Endodermal cell (in vitro differentiated cells): ENCODE measurements around the gene MEF2D. TPM values are rescaled to one million over a fixed set of nuclear protein-coding genes. Genes with fewer than 3 reads are reported as not detected.

Experiments used
- DNase-seq: peaks from one replicate; pipeline ENCODE4 v3.0.0-alpha.2; 2017
- H3K27ac ChIP-seq: 2 replicates; pipeline ENCODE4 v1.5.1; 2013; ENCODE audit warnings: mild to moderate bottlenecking, low read depth, low read length, moderate library complexity
- H3K27me3 ChIP-seq: 2 replicates; pipeline ENCODE4 v1.6.1; 2013; ENCODE audit warnings: mild to moderate bottlenecking, low read length, moderate library complexity; ENCODE audit not compliant: insufficient read depth, control insufficient read depth, poor library complexity, severe bottlenecking
- H3K36me3 ChIP-seq: 2 replicates; pipeline ENCODE4 v1.7.0; 2013; ENCODE audit warnings: mild to moderate bottlenecking, low read length, moderate library complexity; ENCODE audit not compliant: control insufficient read depth, insufficient read depth
- H3K4me1 ChIP-seq: one replicate; pipeline ENCODE4 v1.7.0; 2013; ENCODE audit warnings: low read length; ENCODE audit not compliant: control insufficient read depth, insufficient read depth
- H3K4me3 ChIP-seq: 2 replicates; pipeline ENCODE4 v1.5.1; 2013; ENCODE audit warnings: mild to moderate bottlenecking, low read length, moderate library complexity
- H3K9ac ChIP-seq: 2 replicates; pipeline ENCODE4 v1.6.1; 2013; ENCODE audit warnings: mild to moderate bottlenecking, low read length, moderate library complexity; ENCODE audit not compliant: poor library complexity, severe bottlenecking; ENCODE audit errors: extremely low read depth
- H3K9me3 ChIP-seq: 2 replicates; pipeline ENCODE4 v1.6.1; 2013; ENCODE audit warnings: mild to moderate bottlenecking, low read length, moderate library complexity; ENCODE audit not compliant: control insufficient read depth
- H3K27ac Mint-ChIP-seq: 2 replicates; pipeline ENCODE4 v1.8.0; 2020; ENCODE audit warnings: mixed read lengths
- H3K27me3 Mint-ChIP-seq: 2 replicates; pipeline ENCODE4 v1.8.0; 2021; ENCODE audit warnings: mild to moderate bottlenecking, mixed read lengths; ENCODE audit not compliant: insufficient read depth
- H3K36me3 Mint-ChIP-seq: 2 replicates; pipeline ENCODE4 v1.8.0; 2020; ENCODE audit warnings: low read depth, mixed read lengths
- H3K4me1 Mint-ChIP-seq: 2 replicates; pipeline ENCODE4 v1.8.0; 2020; ENCODE audit warnings: mixed read lengths
- H3K4me3 Mint-ChIP-seq: 2 replicates; pipeline ENCODE4 v1.8.0; 2020; ENCODE audit warnings: mild to moderate bottlenecking, moderate library complexity, mixed read lengths
- H3K9me3 Mint-ChIP-seq: 2 replicates; pipeline ENCODE4 v1.8.0; 2020; ENCODE audit warnings: mild to moderate bottlenecking, mixed read lengths
- WGBS, 2 experiments: methylation state at CpG; one replicate each; pipeline versions ENCODE4 v1.1.5 to v1.1.7; 2013; ENCODE audit warnings: missing lambda C conversion rate in 2 of 2, mixed read lengths in 1 of 2; ENCODE audit not compliant: insufficient coverage in 1 of 2, insufficient read length in 1 of 2; 5-methylcytosine and 5-hydroxymethylcytosine counted together
- total RNA-seq, 2 donors: library from RNA; stranded (reverse); fragmentation: NEBNext Ultra II Directional in 1 of 2; extraction: Animal tissue kit (Norgen Biotek cat#: 25700) in 1 of 2; gene quantifications; 2 replicates in 1 of 2; 3 replicates in 1 of 2; pipeline ENCODE4 v1.2.1, GENCODE V29; 2021
- TF ChIP-seq, protein P1 (sequence below): fragments of 200-600 bp; sonication (generic); conservative IDR thresholded peaks from 2 replicates; pipeline ENCODE4 v1.5.0; 2021; ENCODE audit warnings: antibody characterized with exemption, mild to moderate bottlenecking

The MEF2D gene
- total RNA-seq, 2 donors from 2014 or later = 10.5 to 12.8 TPM

DNA sequence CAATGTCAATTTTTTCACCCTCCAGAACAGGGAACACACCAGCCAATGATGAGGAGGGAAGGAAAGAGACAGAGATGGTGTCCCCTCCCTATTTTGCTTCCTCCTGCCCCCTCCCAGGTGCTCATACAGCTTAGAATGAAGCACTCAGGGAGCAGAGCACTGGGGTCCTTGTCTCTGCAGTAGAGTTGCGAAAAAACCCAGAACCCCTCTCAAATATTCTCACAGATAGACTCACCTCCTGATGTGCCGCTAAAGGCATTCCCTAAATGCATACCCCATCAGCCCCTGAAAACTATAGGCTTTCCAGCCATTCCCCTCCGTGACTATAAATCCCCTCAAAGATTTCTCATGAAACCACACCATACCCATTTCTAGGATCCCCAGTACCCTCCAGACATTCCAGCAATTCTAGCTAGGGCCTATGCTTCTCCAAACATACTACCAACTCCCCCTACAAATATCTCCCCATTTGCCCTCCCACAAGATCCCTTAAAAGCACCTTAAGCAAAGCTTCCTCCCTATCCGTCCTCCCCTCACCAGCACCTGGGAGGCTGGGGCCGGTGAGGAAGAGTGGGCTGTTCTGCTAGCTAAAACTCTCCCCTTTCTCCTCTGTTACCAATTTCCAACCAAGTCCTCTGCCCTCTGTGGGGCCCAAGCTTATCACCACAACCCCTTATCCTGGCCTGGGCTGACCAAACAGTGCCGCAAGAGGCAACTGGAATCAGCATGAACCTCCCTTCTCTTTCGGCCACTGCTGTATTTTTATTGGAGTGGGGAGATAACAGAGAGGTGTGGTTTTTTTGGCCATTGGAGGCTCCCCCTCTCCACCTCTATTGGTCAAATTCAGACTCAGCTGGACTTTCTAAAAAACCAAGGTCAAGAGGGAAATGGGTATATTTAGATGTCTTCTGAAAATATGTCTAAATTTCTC is 76.9 kb downstream of the MEF2D start:
- peaks cover 18% of the 10 kb centered on the region for H3K4me1 ChIP-seq
- Mint-ChIP-seq H3K27ac (no peak overlapping the region), H3K36me3 (no peaks in the 10 kb centered on the region)

DNA sequence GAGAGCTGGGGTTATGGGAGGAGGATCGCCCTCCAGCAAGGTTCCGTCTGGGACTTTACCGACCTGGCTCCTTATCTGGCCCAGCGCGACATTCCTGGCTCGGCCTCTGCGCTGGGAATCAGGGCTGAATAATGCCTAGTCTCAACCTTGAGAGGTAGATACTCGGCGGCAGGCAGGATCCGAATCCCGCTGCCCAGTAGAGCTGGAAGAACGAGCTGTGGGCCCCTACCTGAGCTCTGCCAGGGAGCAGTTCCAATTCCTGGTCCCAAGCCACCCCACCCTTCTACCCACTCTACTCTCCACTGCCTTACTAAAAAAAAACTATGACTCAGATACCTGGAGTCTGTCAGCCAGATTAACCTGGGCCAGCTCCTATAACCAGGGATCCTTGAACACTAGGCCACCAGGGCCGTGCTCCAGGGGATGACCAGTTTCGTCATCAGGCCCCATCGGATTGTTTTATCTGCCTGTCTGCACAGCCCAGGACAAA is 77.9 kb downstream of the MEF2D start:
- H3K27ac Mint-ChIP-seq = peak overlapping the region; percentile 79
- H3K9me3 Mint-ChIP-seq = no peaks in the 10 kb centered on the region
- Histone ChIP-seq H3K27me3 (peaks cover 90% of the 10 kb centered on the region), H3K4me1 (peaks cover 13% of the 10 kb centered on the region), H3K4me3 (peak overlapping the region; percentile 37), H3K9ac (no peak overlapping the region), H3K27ac (no peak overlapping the region), H3K9me3 (no peaks in the 10 kb centered on the region), H3K36me3 (peaks cover 3% of the 10 kb centered on the region)
- peak overlapping the region; percentile 56 for H3K4me3 Mint-ChIP-seq
- TF ChIP-seq, protein P1, sequence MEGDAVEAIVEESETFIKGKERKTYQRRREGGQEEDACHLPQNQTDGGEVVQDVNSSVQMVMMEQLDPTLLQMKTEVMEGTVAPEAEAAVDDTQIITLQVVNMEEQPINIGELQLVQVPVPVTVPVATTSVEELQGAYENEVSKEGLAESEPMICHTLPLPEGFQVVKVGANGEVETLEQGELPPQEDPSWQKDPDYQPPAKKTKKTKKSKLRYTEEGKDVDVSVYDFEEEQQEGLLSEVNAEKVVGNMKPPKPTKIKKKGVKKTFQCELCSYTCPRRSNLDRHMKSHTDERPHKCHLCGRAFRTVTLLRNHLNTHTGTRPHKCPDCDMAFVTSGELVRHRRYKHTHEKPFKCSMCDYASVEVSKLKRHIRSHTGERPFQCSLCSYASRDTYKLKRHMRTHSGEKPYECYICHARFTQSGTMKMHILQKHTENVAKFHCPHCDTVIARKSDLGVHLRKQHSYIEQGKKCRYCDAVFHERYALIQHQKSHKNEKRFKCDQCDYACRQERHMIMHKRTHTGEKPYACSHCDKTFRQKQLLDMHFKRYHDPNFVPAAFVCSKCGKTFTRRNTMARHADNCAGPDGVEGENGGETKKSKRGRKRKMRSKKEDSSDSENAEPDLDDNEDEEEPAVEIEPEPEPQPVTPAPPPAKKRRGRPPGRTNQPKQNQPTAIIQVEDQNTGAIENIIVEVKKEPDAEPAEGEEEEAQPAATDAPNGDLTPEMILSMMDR = no peak
- 45 to 60% methylated on average over 7 to 15 of the region's 15 CpGs for WGBS, 2 experiments
- H3K4me1 Mint-ChIP-seq = peaks cover 52% of the 10 kb centered on the region
- H3K36me3 Mint-ChIP-seq = no peaks in the 10 kb centered on the region
- H3K27me3 Mint-ChIP-seq = peaks cover 88% of the 10 kb centered on the region
- DNase-seq = no peak

More for the DNA sequence above, 76.9 kb downstream of the MEF2D start:
- Histone ChIP-seq H3K27me3 (peaks cover 92% of the 10 kb centered on the region), H3K36me3 (no peaks in the 10 kb centered on the region), H3K9ac (no peak overlapping the region), H3K9me3 (no peaks in the 10 kb centered on the region), H3K27ac (no peak overlapping the region), H3K4me3 (no peak overlapping the region)
- Mint-ChIP-seq H3K4me3 (no peak overlapping the region), H3K4me1 (peaks cover 60% of the 10 kb centered on the region), H3K9me3 (no peaks in the 10 kb centered on the region), H3K27me3 (peaks cover 89% of the 10 kb centered on the region)
- 73% methylated on average over 5 to 7 of the region's 7 CpGs for WGBS, 2 experiments
- no peak for DNase-seq
- TF ChIP-seq, protein P1 = no peak

DNA sequence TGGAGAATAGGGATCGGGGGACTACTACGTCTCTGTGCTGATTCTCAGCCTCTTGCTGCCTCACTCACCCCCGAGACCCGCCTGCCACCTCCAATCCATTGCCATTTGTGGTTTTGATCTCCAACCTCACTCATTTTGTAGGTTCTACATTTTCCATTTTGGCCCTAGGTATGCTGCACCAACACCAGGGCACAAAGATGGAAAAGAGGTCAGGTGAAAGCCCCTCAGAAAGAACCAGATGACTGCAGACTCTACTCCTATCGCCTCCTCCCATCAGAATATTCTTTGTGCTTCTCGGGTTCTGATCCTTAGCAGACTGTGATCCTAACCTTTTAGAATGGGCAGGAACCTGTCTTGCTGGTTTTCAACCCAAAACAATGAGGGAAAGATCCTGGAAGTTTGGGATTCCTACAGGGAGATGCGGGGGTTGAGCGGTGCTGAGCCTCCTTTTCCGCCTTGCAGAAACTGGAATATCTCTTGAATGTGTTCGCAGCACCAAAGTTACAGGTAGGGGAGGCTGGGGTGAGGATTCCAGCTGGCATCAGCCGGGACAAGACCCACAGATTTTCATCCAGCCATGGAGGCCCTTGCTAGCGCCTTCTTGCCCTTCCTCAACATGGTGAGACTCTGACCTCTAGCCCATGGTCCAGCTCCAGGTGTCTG is 78.5 kb downstream of the MEF2D start:
- H3K27me3 ChIP-seq = peaks cover 95% of the 10 kb centered on the region
- H3K27ac ChIP-seq = no peak overlapping the region
- peaks cover 89% of the 10 kb centered on the region for H3K27me3 Mint-ChIP-seq
- peaks cover 46% of the 10 kb centered on the region for H3K4me1 Mint-ChIP-seq
- WGBS, 2 experiments = 9 to 34% methylated on average over 5 to 12 of the region's 12 CpGs
- H3K4me3 Mint-ChIP-seq = peak overlapping the region; percentile 56
- H3K36me3 ChIP-seq = peaks cover 6% of the 10 kb centered on the region
- peak overlapping the region; percentile 79 for H3K27ac Mint-ChIP-seq
- H3K9me3 ChIP-seq = no peaks in the 10 kb centered on the region
- H3K4me1 ChIP-seq = peaks cover 12% of the 10 kb centered on the region
- peak overlapping the region; percentile 7 for H3K9ac ChIP-seq
- no peaks in the 10 kb centered on the region for H3K9me3 Mint-ChIP-seq
- TF ChIP-seq, protein P1 = no peak
- peak; percentile 86 for DNase-seq
- no peaks in the 10 kb centered on the region for H3K36me3 Mint-ChIP-seq
- H3K4me3 ChIP-seq = peak overlapping the region; percentile 37
